Endothelial cell (in vitro differentiated cells): ENCODE data around the gene SLC8A1. TPM values are rescaled to one million over a fixed set of nuclear protein-coding genes. Genes with fewer than 3 reads are reported as not detected.

Source experiments
- DNase-seq: peaks from one replicate; pipeline ENCODE4 v3.0.0; 2021; ENCODE audit warnings: low spot score
- H3K27ac Mint-ChIP-seq: one replicate; pipeline ENCODE4 v1.8.0; 2021; ENCODE audit warnings: mixed read lengths, inconsistent platforms; ENCODE audit not compliant: unreplicated experiment
- H3K27me3 Mint-ChIP-seq: one replicate; pipeline ENCODE4 v1.8.0; 2021; ENCODE audit warnings: mild to moderate bottlenecking, moderate library complexity, mixed read lengths, inconsistent platforms; ENCODE audit not compliant: unreplicated experiment
- H3K36me3 Mint-ChIP-seq: one replicate; pipeline ENCODE4 v1.8.0; 2021; ENCODE audit warnings: mild to moderate bottlenecking, low read depth, mixed read lengths, inconsistent platforms; ENCODE audit not compliant: unreplicated experiment
- H3K4me1 Mint-ChIP-seq: one replicate; pipeline ENCODE4 v1.8.0; 2021; ENCODE audit warnings: mild to moderate bottlenecking, mixed read lengths, inconsistent platforms; ENCODE audit not compliant: unreplicated experiment
- H3K4me3 Mint-ChIP-seq: one replicate; pipeline ENCODE4 v1.8.0; 2021; ENCODE audit warnings: mild to moderate bottlenecking, mixed read lengths, inconsistent platforms; ENCODE audit not compliant: unreplicated experiment
- H3K9me3 Mint-ChIP-seq: one replicate; pipeline ENCODE4 v1.8.0; 2021; ENCODE audit warnings: mixed read lengths, inconsistent platforms; ENCODE audit not compliant: unreplicated experiment
- CTCF ChIP-seq: fragments of 200-600 bp; sonication (generic); IDR thresholded peaks from one replicate; pipeline ENCODE4 v1.5.0; 2021; ENCODE audit warnings: antibody characterized with exemption; ENCODE audit not compliant: unreplicated experiment
- total RNA-seq: library from RNA; stranded (reverse); fragmentation: NEBNext Ultra II Directional; extraction: Animal tissue kit (Norgen Biotek cat#: 25700); gene quantifications from one replicate; pipeline ENCODE4 v1.2.1, GENCODE V29; 2021; ENCODE audit not compliant: unreplicated experiment

The SLC8A1 gene
- total RNA-seq, 1 donor from 2014 or later: 0.80 TPM

DNA sequence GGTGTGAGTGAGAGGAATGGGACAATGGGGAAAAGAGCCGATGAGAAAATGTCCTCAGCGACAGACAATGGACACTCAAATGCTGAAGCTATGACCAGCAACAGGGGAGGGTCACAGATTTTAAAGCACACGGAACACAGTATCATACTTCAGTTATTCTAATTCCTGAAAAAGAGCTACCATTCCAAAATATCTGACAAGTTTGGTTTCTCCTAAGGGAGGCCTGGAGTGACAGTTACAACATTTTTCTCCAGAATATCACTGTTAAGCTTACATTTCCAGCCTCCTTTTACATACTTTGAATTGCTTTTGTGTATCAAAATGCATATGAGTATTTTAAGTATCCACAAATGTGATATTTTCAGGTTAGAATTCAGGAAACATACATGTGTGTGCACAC lies 351.2 kb downstream of the SLC8A1 start:
- TF ChIP-seq CTCF: no peak
- no peak for DNase-seq
- H3K9me3 Mint-ChIP-seq: no peaks in the 10 kb centered on the region
- no peaks in the 10 kb centered on the region for H3K27me3 Mint-ChIP-seq
- H3K36me3 Mint-ChIP-seq: no peaks in the 10 kb centered on the region
- no peak overlapping the region for H3K27ac Mint-ChIP-seq
- no peaks in the 10 kb centered on the region for H3K4me1 Mint-ChIP-seq
- H3K4me3 Mint-ChIP-seq: no peak overlapping the region

- Mint-ChIP-seq H3K27me3 (no peaks in the 10 kb centered on the region), H3K4me3 (no peak overlapping the region), H3K27ac (no peak overlapping the region), H3K9me3 (no peaks in the 10 kb centered on the region), H3K4me1 (no peaks in the 10 kb centered on the region), H3K36me3 (no peaks in the 10 kb centered on the region)
- no peak for TF ChIP-seq CTCF
- no peak for DNase-seq
These were observed 353.0 kb downstream of the SLC8A1 start for GRCh38 chr2:40098786-40099470.

GRCh38 chr2:40097691-40098385 lies 354.1 kb downstream of the SLC8A1 start:
- Mint-ChIP-seq H3K36me3 (no peaks in the 10 kb centered on the region), H3K4me3 (no peak overlapping the region), H3K27me3 (no peaks in the 10 kb centered on the region), H3K4me1 (no peaks in the 10 kb centered on the region), H3K9me3 (no peaks in the 10 kb centered on the region), H3K27ac (no peak overlapping the region)
- TF ChIP-seq CTCF: no peak
- DNase-seq: no peak

GRCh38 chr2:40096360-40096759 lies 355.5 kb downstream of the SLC8A1 start:
- H3K4me1 Mint-ChIP-seq: no peaks in the 10 kb centered on the region
- no peak overlapping the region for H3K27ac Mint-ChIP-seq
- no peaks in the 10 kb centered on the region for H3K36me3 Mint-ChIP-seq

More at GRCh38 chr2:40096360-40096759, 355.5 kb downstream of the SLC8A1 start:
- no peaks in the 10 kb centered on the region for H3K27me3 Mint-ChIP-seq
- no peak for DNase-seq
- H3K9me3 Mint-ChIP-seq: no peaks in the 10 kb centered on the region
- H3K4me3 Mint-ChIP-seq: no peak overlapping the region
- no peak for TF ChIP-seq CTCF
